ENCODE measurements around the gene CCDC34.
"Not testable (repeated sequence)": the region's sequence is repeated elsewhere in the genome, so short reads cannot be mapped to it uniquely, and the experiment has no call there.

CCDC34 gene

DNA sequence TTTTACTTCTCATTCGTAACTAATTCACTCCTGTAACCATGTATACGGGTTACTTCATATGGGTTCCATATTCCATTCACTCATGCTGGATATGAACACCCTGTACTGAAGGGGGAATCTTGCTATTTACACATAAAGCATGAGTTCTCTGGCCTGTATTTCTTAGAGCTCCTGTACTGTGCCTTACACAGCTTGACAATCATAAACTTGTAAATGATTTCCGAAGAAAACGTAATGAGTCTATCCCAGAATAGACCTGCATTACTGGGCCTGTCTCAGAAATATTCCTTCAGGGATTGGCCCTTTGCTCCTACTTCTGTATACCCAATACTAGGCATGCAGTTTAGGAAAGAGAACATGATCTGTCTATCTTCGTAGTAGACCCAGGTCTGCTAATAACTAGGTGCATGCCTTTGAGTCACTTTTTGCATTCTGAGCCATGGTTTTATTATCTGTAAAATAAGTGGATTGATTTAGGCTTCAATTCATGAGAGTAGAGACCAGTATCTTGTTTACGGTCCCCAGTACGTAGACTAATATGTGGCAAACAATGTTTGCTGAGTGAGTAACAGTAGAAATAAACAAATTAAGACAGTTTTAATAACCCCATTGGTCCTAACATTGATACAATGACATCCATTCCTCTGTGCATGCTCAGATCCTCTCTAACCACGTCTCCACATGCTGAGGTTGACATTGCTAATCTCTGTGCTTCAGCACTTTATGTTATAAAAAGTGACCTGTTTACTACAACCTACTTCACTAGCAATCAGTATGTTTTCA, 1.2 kb downstream of the CCDC34 start:
- DNase-seq (ENCODE audit: low read depth in 2 of 2): no peak

DNA sequence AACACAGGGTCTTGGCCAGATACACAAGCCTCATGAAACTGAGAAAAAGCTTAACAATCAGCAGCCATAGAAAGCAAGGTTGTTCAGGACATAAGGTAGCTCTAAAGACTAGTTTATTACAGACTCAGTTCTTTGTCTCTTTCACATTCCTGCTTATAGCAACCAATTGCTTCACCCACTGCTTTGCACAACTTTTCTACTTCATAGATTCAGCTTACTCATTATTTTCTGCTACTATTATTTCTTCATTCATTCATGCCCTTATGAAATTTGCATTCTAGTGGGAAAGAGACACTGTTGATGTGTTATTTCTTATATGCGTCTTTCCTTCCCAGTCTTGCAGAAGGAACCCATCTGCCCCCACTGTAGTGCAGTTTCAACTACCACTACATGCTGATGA, 4.7 kb downstream of the CCDC34 start:
- no peak for DNase-seq (ENCODE audit: low read depth in 2 of 2)

DNA sequence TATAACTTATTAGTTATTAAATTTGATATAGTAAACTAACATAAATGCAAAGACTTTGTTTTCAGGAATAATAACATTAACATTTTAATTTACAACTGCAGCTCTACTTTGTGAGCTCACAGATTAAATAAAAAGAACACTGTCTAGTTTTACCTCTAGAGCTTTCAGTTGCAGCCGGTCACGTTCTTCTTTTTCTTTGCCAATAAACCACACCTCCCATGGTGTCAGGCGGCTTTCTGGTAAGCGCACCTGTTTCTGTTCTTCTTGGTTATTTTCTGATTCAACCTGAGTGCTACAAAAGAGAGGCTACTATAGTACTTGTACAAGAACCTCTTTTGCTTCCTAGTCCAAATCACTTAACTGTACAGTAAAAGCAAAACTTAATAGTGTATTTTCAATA, 5.8 kb downstream of the CCDC34 start:
- DNase-seq (ENCODE audit: low read depth in 2 of 2): no peak

DNA sequence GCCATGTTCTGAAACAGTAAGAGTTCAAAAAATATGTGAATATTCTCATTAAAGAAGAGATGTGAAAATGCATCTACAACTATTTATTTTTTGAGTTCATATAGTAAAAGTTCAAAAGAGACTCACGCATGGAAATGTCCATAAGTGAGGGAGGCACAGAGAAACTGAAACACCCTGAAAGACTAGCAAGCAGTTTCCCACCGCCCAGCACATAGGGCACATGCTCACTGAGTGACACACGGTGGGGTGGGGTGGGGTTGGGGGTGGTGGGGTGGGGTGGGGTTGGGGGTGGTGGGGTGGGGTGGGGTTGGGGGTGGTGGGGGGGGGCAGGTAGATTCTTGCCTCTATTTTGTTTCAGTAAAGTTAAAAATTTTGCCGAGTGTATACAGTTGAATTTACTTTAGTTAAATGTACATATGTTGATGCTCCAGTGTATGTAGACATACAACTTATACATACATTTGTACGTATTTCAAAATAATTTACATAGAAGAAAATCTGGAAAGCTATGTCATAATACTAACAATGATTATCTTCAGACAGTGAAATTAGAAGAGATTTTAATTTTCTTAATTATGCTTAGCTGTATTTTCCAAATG, 6.3 kb downstream of the CCDC34 start:
- DNase-seq (ENCODE audit: low read depth in 2 of 2): no peak

DNA sequence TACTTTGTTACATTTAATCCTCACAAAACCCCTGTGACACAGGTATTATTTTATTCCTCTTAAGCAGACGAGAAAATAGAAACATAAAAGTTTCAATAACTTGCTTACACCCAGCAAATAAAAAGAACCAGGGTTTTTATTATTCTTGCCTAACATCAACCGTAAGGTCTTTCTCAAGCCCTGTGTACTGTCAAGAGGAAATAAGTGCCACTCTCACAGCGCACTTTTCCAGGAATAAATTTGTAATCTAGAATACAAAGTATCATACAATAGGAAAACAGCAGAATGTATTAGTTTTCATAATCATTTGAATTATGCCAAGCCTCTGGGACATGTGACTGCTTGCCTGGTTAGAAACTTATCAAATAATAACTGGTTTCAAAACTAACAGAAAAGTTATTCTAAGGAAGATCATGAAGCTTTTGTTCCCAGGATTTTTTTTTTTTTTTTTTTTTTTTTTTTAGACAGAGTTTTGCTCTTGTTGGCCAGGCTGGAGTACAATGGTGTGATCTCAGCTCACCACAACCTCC, 7.4 kb downstream of the CCDC34 start:
- no peak for DNase-seq (ENCODE audit: low read depth in 2 of 2)

DNA sequence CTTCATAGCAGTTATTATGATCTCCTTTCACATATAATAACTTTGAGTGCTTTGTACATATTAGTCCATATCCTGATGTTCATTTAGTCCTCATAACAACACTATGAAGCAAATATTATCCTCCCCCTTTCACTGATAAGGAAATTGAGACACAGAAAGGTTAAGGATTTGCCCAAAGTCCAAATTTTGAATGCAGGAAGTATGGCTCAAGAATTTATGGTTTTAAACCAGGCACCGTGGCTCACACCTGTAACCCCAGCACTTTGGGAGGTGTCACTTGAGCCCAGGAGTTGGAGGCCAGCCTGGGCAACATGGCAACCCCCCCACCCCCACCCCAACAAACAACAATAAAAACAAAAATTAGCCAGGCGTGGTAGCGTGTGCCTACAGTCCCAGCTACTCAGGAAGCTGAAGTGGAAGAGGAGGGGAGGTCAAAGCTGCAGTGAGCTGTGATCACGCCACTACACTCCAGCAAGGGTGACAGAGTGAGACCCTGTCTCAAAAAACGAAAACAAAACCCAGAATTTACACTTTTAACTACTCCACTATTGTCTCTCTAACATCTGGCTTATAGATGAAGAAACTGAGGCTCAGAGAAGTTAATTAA, 8.6 kb downstream of the CCDC34 start:
- no peak for DNase-seq (ENCODE audit: low read depth in 2 of 2)

DNA sequence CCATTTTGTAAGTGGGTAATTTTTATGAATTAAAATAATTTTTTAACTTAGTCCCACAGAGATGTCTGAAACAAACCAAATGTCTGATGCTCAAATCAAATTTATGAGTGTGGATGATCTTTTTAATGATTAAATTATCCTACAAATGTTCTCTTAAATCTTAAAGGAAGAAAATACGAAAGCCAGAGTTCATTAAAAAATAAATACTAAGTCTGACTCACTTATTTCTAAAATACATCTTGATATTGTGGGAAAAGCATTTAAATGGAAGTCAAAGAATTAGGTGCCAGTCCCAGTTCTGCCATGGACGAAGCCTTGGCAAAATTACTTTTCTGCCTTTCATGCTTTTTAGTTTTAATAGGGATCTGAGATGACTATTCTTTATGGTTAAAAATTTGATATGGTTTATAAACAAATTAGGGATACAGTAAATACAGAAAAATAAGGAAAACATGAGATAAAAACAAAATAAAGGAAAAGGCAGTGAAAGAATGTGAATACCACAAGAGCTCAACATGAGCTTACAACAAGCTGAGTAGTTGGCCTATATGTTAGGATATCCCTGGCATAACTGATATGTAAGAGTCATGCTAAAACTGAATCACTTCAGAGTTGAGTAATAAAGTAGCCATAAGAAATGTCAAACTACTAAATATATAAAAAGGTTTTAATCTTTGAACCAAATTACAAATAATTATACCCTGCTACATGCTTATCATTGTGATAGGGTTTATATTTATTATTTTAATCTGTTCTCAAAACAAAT, 9.2 kb downstream of the CCDC34 start:
- no peak for DNase-seq (ENCODE audit: low read depth in 2 of 2)

DNA sequence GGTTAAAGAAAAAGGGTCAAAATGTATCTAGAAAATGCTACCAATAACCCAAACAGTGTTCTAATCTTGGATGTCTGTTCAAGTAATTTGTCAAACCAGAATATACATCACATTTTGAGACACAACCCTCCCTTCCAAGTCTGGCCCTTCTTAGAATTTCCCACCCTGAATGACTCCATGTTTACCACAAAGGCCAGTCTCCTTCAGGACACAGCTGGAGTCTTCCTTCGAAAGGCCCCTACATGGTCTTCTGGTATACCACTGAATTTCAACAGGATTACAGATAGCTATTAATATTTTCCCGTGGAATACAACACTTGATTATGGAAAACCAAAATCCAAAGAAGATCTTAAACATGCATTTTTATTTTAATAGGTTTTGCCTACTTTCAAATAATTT, 10.2 kb downstream of the CCDC34 start:
- no peak for DNase-seq (ENCODE audit: low read depth in 2 of 2)

DNA sequence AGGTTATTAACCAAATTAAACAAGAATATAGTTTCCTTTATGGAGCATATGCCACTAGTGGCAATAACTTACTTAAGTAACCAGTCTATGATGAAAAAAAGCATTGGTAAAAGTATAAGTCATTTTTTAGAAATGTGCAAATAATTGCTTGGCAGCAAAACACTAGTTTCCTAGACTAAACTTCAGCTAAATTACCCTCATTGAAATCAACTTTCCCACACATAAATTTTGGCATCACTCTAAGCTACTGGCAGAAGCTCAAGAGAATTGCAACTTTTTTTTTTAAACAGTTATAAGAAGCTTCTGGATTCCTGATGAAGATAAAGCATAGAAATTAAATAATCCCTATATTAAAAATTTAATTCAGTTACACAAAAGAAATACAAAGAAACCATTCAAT, 12.5 kb downstream of the CCDC34 start:
- peak; percentile 41 to 42 for DNase-seq (ENCODE audit: low read depth in 2 of 2)

DNA sequence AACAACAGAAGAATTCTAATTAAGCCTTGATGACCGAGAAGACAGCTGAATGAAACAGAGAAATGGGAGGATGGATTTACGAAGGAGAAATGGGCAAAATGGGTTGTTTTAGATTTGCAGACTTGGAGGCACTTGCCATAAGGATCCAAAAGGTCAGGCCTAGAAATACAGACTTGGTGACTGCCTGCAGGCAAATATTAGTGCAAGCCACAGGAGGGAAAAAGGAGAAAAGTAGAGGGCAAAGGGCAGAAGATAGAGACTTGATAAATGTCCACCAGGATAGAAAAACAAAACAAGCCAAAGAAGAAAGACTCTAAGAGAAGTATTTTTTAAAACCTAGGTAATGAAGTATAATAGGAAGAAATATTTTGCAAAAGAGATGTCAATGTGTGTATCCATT, 13.1 kb downstream of the CCDC34 start:
- DNase-seq (ENCODE audit: low read depth in 2 of 2): no peak

DNA sequence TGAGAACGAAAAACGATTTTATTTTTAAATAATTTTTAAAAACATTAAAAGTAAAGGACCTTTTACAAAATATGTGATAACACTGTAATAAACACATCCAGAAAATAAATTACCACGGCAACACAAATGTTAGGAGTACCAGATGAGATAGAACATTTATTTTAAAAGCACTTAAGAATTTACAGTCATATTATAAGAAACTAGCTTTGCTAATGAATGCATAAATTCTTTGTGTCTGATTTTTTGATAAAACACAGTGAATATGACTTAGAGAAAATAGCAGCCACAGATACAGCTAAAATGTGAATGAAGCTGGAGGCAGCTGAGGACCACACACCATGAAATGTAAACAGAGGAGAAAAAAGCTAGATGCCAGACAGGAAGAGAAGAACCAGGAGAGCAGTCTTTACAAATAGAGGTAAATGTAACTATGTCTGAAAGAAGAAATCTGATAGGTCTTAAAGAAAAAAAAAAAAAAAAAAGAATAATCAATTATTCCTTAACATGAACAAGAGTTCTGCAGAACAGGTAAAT, 14.6 kb downstream of the CCDC34 start:
- DNase-seq (ENCODE audit: low read depth in 2 of 2): no peak

DNA sequence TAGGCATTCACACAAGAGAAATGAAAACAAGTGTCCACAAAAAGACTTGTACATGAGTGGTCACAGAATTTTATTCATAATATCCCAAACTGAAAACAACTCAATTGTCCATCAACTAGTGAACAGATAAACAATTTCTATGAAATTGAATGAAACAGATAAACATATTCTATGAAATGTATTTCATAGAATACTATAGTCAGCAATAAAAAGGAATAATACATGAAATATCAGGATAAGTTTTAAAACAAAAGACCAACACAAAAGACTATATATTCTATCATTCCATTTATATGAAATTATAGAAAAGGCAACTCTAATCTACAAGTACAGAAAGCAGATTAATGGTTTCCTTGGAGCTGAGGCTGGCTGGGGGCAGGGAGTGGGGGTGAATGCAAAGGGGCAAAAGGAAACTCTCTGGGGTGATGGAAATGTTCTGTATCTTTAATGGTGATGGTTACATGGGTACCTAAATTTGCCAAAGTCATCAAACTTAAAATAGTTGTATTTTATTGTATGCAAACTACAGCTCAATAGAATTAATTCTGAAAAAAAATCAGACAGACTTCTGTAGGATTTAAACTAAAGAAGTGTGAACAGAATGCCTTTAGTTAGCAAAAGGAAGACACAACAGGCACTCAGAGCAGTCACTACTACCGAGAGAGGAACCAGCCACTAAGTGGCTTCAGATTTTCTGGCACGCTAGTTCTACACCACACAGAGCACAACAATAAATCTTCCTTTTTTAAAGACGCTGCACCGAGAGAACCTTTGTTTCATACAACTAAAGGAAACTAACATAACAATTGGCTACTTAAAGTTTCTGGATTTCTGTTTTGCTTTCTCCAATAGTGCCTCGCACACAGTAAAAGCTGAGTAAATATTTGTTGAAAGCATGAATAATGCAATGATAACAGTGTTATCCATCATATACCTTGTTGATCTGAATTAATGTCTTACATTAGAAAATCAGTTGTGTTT, 15.4 kb downstream of the CCDC34 start:
- no peak for DNase-seq (ENCODE audit: low read depth in 2 of 2)

DNA sequence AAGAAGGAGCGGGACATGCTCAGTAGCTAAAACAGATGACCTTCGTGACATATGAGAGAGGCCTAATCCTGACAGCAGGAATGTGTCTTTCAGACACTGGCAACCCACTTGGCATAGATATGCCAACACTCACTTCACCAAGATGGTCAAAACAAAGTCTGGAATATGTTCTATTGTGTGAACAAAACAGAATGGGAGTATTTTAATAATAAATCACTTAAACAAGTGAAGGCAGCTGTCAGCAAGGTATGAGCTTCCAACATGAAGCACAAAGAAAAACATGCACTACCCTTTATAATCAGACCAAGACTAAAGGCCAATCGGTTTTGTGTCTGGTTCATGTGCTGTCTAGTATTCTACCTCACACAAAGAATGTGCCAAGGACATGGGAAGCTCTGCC, 23.1 kb downstream of the CCDC34 start:
- no peak for DNase-seq (ENCODE audit: low read depth in 2 of 2)

DNA sequence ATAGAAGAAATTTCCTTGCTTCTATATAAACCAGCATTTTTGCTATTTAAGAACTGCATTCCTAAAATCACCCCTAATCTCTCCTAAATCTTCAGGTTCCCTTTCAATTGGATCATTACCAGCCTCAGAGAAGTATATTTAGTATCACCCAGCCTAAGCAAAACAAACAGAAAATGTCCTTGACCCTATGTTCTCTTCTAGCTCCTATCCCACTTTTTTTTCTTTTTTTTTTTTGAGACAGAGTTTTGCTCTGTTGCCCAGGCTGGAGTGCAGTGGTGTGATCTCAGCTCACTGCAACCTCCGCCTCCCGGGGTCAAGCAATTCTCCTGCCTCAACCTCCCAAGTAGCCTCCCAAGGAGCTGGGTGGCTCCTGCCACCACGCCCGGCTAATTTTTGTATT, 28.3 kb downstream of the CCDC34 start:
- not testable (repeated sequence) for DNase-seq (ENCODE audit: low read depth in 2 of 2)

DNA sequence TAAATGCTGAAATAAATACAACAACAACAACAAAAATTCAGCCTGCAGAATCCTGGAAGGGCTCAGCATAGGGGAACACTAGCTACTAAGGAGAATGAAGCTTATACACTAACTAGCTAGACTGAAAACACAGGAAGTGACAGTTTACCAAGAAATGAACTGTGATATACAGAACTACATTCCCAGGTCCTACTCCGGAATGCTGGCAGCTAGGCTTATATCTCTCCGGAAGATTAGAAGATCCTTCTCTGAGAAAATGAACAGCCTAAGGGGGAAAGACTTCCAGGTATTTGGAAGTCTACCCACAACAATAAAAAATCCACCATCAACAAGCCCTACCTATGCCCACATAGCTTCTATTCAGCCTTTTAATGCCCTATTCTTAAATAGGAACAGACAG, 31.0 kb downstream of the CCDC34 start:
- DNase-seq (ENCODE audit: low read depth in 2 of 2): peak; percentile 27 to 30

DNA sequence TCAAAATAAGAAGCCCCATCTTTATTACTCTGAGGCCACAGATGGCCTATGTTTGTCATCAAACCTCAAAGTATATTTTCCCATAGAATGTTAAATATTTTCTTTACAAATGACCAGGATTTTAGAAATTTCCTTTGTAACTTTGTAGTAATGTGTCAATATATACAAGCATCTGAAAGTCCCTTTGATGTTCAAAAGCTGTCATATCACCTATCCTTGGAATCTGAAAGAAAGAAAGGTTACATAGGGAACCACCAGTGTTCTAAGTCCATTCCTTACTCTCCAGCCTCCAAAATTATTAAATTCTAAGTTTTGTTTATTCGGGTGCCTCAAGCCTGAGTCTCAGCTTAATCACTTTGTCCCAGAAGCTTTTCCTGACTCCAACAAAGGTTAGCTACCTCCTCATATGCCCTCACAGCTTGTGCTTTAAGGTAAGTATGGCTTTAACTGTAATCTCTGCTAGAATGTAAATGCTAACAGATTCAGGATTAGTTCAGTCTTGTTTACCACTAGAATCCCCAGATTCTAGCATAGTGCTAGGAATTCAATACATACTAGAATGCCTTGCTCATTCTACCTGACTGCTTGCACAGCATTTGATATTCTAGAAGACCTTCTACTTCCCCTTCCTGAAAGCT, 32.3 kb downstream of the CCDC34 start:
- DNase-seq (ENCODE audit: low read depth in 2 of 2): no peak

DNA sequence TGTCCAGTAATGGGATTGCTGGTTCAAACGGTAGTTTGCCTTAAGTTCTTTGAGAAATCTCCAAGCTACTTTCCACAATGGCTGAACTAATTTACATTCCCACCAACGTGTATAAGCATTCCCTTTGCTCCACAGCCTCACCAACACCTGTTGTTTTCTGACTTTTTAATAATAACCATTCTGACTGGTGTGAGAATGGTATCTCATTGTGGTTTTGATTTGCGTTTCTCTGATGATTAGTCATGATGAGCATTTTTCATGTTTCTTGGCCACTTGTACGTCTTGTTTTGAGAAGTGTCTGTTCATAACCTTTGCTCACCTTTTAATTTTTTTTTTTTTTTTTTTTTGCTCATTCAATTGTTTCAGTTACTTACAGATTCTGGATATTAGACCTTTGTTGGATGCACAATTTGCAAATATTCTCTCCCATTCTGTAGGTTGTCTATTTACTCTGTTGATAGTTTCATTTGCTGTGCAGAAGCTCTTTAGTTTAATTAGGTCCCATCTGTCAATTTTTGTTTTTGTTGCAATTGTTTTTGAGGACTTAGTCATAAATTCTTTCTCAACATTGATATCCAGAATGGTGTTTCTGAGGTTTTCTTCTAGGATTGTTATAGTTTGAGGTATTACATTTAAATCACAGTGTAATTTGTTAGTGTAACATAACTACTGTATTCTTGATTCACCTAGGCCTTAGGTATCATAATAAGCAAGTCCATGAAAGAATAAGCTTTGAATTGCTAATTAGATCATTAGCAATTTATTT, 33.0 kb downstream of the CCDC34 start:
- no peak for DNase-seq (ENCODE audit: low read depth in 2 of 2)

DNA sequence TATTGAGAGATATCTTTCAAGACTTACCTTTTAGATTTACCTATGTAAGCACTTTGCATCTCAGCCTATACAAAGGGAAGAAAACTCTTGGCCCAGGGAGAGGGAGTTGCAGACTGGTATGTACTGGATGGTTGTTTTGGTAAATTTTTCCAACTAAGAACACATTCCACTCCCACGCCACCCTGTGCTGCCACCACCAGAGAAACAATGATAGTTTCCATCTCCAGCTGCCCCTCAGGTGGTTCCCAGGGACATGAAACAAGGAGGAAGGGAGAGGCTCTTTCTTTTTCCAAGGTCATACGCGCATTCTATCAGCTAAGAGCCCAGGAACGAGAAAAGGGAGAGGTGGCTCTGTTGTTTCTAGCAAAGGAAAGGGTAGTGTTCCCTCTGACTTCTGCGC, 34.4 kb downstream of the CCDC34 start:
- DNase-seq (ENCODE audit: low read depth in 2 of 2): no peak

DNA sequence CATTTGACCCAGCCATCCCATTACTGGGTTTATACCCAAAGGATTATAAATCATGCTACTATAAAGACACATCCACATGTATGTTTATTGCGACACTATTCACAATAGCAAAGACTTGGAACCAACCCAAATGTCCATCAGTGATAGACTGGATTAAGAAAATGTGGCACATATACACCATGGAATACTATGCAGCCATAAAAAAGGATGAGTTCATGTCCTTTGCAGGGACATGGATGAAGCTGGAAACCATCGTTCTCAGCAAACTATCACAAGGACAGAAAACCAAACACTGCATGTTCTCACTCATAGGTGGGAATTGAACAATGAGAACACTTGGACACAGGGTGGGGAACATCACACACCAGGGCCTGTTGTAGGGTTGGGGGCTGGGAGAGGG, 36.0 kb downstream of the CCDC34 start:
- not testable (repeated sequence) for DNase-seq (ENCODE audit: low read depth in 2 of 2)

DNA sequence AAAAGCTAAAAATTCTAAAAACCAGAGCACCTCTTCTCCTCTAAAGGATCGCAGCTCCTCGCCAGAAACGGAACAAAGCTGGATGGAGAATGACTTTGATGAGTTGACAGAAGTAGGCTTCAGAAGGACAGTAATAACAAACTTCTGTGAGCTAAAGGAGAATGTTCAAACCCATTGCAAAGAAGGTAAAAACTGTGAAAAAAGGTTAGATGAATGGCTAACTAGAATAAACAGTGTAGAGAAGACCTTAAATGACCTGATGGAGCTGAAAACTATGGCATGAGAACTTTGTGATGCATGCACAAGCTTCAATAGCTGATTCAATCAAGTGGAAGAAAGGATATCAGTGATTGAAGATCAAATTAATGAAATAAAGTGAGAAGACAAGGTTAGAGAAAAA, 40.8 kb downstream of the CCDC34 start:
- DNase-seq (ENCODE audit: low read depth in 2 of 2): not testable (repeated sequence)

Data from fibroblast of skin of left quadriceps (primary cell).